Thoracic aorta (tissue), 2 donors: ENCODE results near the gene ASTN2. TPM values are rescaled to one million over a fixed set of nuclear protein-coding genes. Genes with fewer than 3 reads are reported as not detected.

ENCODE experiments used
- ATAC-seq: fragments of 150-250 bp; one replicate; pipeline ENCODE4 v1.8.0; 2017; ENCODE audit warnings: low read depth; ENCODE audit not compliant: insufficient number of reproducible peaks, low FRiP score
- DNase-seq: peaks from one replicate; pipeline ENCODE4 v3.0.0-alpha.2; 2020; ENCODE audit warnings: low spot score
- H3K27ac ChIP-seq, 2 donors: fragments of 200-600 bp; sonication (generic); 1 replicate in 1 of 2; 2 replicates in 1 of 2; pipeline ENCODE4 v1.5.1; 2016; ENCODE audit warnings: mild to moderate bottlenecking in 2 of 2, moderate library complexity in 2 of 2
- H3K27me3 ChIP-seq: fragments of 200-600 bp; sonication (generic); replicated peaks from 2 replicates; pipeline ENCODE4 v1.6.0; 2016; ENCODE audit warnings: mild to moderate bottlenecking; ENCODE audit not compliant: insufficient read depth
- H3K36me3 ChIP-seq: fragments of 200-600 bp; sonication (generic); one replicate; pipeline ENCODE4 v1.5.1; 2016
- H3K4me1 ChIP-seq, 2 donors: fragments of 200-600 bp; sonication (generic); 1 replicate in 1 of 2; 2 replicates in 1 of 2; pipeline versions ENCODE4 v1.5.1 to v1.6.0; 2016; ENCODE audit warnings: low read depth in 2 of 2, mild to moderate bottlenecking in 1 of 2; ENCODE audit not compliant: control insufficient read depth in 1 of 2
- H3K4me3 ChIP-seq: fragments of 200-600 bp; sonication (generic); 2 replicates; pipeline ENCODE4 v1.5.1; 2016; ENCODE audit warnings: mild to moderate bottlenecking
- H3K9me3 ChIP-seq: fragments of 200-600 bp; sonication (generic); 2 replicates; pipeline ENCODE4 v1.5.1; 2016
- total RNA-seq, 2 donors: library from RNA; depleted of rRNA; stranded (reverse); fragments of >200 nt; gene quantifications; one replicate each; pipeline versions ENCODE4 v1.1.0 to v1.2.3, GENCODE V29; 2016
- TF ChIP-seq, protein P1 (sequence below): fragments of 200-600 bp; sonication (generic); IDR thresholded peaks from one replicate; pipeline ENCODE4 v1.5.1; 2019; ENCODE audit warnings: antibody characterized with exemption

The ASTN2 gene
- total RNA-seq, 2 donors from 2014 or later, result 6.8 to 7.1 TPM

DNA sequence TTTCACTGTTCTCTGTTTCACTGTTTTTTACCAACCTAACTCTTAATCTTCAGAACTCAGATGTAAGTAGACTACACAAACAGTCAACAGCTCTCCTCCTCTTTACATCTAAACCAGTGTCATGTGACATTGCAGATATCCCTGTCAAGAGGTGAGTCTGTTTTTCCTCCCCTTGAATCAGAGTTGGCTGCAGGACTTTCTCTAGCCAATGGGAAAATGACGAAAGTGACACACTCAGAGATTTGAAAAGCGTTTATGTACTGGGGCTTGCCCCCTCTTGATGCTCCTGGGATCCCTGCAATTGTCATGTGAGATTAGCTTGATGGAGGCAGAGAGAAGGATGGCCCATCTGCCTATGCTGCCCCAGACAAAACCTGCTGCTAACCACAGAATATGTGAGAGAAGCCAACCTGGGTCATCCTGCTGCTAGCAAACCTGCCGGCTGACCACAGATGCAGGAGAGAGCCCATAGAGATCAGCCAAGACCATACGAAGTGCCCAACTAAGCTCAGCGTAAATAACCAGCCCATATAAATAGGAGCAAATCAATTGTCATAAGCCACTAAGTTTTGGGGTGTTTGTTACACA is 111.1 kb downstream of the ASTN2 start:
- DNase-seq, result no peak
- Histone ChIP-seq H3K27ac (no peak overlapping the region), H3K27me3 (no peaks in the 10 kb centered on the region), H3K36me3 (no peaks in the 10 kb centered on the region), H3K9me3 (no peaks in the 10 kb centered on the region), H3K4me3 (no peak overlapping the region), H3K4me1 (no peaks in the 10 kb centered on the region)
- ATAC-seq, result no peak
- TF ChIP-seq, protein P1, sequence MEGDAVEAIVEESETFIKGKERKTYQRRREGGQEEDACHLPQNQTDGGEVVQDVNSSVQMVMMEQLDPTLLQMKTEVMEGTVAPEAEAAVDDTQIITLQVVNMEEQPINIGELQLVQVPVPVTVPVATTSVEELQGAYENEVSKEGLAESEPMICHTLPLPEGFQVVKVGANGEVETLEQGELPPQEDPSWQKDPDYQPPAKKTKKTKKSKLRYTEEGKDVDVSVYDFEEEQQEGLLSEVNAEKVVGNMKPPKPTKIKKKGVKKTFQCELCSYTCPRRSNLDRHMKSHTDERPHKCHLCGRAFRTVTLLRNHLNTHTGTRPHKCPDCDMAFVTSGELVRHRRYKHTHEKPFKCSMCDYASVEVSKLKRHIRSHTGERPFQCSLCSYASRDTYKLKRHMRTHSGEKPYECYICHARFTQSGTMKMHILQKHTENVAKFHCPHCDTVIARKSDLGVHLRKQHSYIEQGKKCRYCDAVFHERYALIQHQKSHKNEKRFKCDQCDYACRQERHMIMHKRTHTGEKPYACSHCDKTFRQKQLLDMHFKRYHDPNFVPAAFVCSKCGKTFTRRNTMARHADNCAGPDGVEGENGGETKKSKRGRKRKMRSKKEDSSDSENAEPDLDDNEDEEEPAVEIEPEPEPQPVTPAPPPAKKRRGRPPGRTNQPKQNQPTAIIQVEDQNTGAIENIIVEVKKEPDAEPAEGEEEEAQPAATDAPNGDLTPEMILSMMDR, result no peak

DNA sequence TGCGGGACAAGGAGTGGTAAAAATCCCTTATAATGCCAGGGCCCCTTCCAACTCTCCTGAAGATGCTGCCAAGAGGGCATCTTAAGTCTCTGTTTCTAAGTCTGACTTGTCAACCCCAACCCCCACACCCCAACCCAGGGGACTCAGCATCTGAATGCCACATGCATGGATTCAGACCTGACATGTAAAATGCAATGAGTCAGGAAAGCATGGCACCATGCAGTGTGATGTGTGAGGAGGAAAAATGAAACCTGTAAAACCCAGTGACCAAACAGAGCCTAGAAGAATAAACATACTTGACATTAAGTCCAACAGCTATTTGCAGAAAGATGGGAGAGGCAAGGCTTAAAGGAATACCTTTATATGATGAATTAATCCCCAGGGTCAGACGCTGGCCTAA is 112.4 kb downstream of the ASTN2 start:
- no peaks in the 10 kb centered on the region for H3K27me3 ChIP-seq
- no peak for ATAC-seq
- H3K4me3 ChIP-seq, result no peak overlapping the region
- H3K4me1 ChIP-seq, result no peaks in the 10 kb centered on the region
- no peaks in the 10 kb centered on the region for H3K9me3 ChIP-seq
- TF ChIP-seq, protein P1, result no peak
- no peaks in the 10 kb centered on the region for H3K36me3 ChIP-seq
- DNase-seq, result no peak
- no peak overlapping the region for H3K27ac ChIP-seq

DNA sequence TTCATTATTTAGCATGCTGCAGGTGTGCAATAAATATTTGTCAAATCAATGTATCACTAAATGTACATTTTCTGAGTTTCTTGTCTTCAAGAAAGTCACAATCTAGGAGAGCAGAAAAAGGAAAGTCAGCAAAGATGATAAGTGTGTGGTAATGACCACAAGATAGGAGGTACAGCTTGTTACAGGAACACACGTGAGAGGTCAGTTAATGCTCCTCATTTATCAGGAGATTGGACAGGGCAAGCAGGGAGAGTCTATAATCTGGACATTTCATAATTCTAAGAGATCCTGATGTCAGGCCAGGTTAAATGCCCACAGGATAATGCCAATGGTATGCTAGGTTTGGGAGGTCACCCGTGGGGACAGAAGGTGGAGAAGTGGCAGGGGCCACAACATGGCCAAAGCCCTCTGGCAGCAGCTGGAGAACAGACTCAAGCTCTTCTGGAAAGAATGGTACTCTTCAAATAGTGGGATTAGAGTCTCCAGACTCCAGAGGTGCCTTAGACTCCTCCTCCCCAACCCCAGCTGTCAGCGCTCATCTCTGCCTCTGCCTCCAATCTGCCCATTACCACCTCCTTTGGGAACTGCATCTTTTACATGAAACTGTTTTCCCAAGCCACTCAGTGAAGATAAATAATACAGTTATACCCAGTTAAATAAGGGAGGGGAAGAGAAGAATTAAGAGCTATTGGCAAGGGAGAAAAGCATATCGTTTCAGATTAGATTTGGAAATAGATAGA is 114.3 kb downstream of the ASTN2 start:
- TF ChIP-seq, protein P1, result no peak
- DNase-seq (no peak), ATAC-seq (no peak)
- Histone ChIP-seq H3K9me3 (no peaks in the 10 kb centered on the region), H3K4me1 (no peaks in the 10 kb centered on the region), H3K27ac (no peak overlapping the region), H3K27me3 (no peaks in the 10 kb centered on the region), H3K36me3 (no peaks in the 10 kb centered on the region), H3K4me3 (no peak overlapping the region)

DNA sequence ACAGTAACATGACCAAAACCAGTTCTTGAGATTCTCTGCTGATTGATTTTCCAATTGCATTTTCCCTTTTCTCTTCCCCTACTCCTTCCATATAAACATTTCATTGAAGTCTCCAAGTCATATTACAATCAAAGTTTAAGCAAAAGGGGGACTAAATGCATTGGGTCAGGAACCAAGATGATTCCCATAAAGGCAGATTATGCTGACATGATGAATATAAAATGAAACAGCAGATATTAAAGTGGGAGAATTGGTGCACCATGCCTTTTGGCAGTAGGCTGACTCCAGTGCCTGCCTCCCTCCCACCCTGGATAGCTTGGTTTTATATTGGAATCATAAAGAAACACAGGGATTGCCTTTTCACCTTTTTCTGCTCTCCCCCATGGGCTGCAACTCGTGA is 118.4 kb downstream of the ASTN2 start:
- Histone ChIP-seq H3K9me3 (no peaks in the 10 kb centered on the region), H3K27ac (no peak overlapping the region), H3K27me3 (no peaks in the 10 kb centered on the region), H3K4me1 (no peaks in the 10 kb centered on the region), H3K36me3 (no peaks in the 10 kb centered on the region), H3K4me3 (no peak overlapping the region)
- DNase-seq, result no peak
- ATAC-seq, result no peak
- TF ChIP-seq, protein P1, result no peak

DNA sequence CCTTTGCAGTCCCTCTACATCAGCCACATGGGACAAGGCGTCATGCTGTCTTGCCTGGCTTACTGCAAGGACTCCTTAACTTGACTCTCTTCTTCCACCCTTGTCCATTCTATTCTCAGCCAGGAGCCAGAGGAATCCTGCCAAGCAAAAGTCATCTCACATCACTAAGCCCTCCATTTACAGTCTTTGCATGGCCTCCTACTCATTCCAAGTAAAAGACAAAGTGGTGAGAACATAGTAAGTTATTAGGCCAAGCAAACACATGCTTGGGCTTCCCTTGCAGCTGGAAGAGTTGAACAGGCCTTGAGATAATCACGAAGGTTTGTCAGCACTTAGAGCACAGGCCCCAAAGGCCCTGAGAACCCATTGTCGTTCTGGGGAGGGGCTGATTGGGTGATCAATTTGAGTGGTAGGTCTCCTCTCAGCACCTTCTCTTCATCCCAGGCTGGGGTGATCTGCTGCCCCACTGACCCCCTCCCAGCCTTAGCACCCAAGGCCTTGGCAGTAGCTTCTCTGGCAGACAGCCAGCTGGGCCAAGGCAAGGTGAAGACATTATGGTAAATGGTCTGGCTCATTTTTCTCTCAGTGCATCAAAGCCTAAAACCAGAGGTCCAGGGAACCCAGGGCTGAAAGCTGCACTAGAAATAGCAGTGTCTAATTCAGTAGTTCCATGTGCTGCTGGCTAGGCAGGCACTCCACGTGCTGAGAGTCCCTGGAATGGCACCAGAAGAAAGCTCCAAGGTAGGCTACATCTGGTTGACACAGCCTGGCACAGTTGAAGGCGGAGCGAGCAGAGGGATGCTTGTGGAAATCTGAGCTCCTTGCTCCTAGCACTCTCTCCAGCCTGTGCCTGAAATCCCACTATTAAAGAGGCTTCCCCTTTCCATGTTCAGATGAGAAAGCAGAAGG is 121.4 kb downstream of the ASTN2 start:
- H3K36me3 ChIP-seq, result no peaks in the 10 kb centered on the region
- no peaks in the 10 kb centered on the region for H3K27me3 ChIP-seq
- DNase-seq (no peak), ATAC-seq (no peak)
- H3K4me3 ChIP-seq, result no peak overlapping the region
- H3K27ac ChIP-seq, result no peak overlapping the region
- no peaks in the 10 kb centered on the region for H3K9me3 ChIP-seq
- H3K4me1 ChIP-seq, result peaks cover 0 to 6% of the 10 kb centered on the region in 2 donors
- TF ChIP-seq, protein P1, result no peak
